Colonic mucosa (tissue), 4 donors: Measurements from ENCODE around the gene SPG21. TPM values are rescaled to one million over a fixed set of nuclear protein-coding genes. Genes with fewer than 3 reads are reported as not detected.

Experiments used
- DNase-seq: peaks from one replicate; pipeline ENCODE4 v3.0.0-alpha.2; 2020
- H3K27ac ChIP-seq: fragments of 200-600 bp; one replicate; pipeline ENCODE4 v1.8.0; 2021
- H3K27me3 ChIP-seq: fragments of 200-600 bp; one replicate; pipeline ENCODE4 v1.8.0; 2021
- H3K36me3 ChIP-seq: fragments of 200-600 bp; one replicate; pipeline ENCODE4 v1.8.0; 2021
- H3K4me1 ChIP-seq: fragments of 200-600 bp; one replicate; pipeline ENCODE4 v1.8.0; 2021; ENCODE audit warnings: mild to moderate bottlenecking
- H3K4me3 ChIP-seq: fragments of 200-600 bp; one replicate; pipeline ENCODE4 v1.8.0; 2021
- H3K9ac ChIP-seq, 2 donors: one replicate each; pipeline ENCODE4 v1.7.0; 2013; ENCODE audit warnings: control low read depth in 2 of 2, low read depth in 2 of 2, low read length in 2 of 2
- H3K9me3 ChIP-seq: fragments of 200-600 bp; one replicate; pipeline ENCODE4 v1.8.0; 2021
- CTCF ChIP-seq: fragments of 200-600 bp; IDR thresholded peaks from one replicate; pipeline ENCODE4 v1.8.0; 2022; ENCODE audit warnings: antibody characterized with exemption, mild to moderate bottlenecking
- intact Hi-C: fragments of 100-400 bp; cut with DNase I; formaldehyde crosslinking; loops from one replicate; pipeline ENCODE4 v1.14.1; 2022
- total RNA-seq, 2 donors: library from RNA; stranded (reverse); fragmentation: NEBNext Ultra II Directional in 1 of 2; extraction: Animal tissue kit (Norgen Biotek cat#: 25700) in 1 of 2; gene quantifications; one replicate each; pipeline ENCODE4 v1.2.1, GENCODE V29; 2021
- donor health status: healthy.
- donor health status: DM: no; HTN: no; CAD: no.
- donor health status: DM: no; HTN: no; CAD: no.

Gene SPG21
- total RNA-seq, 2 donors from 2014 or later: 76.3 to 85.8 TPM

DNA sequence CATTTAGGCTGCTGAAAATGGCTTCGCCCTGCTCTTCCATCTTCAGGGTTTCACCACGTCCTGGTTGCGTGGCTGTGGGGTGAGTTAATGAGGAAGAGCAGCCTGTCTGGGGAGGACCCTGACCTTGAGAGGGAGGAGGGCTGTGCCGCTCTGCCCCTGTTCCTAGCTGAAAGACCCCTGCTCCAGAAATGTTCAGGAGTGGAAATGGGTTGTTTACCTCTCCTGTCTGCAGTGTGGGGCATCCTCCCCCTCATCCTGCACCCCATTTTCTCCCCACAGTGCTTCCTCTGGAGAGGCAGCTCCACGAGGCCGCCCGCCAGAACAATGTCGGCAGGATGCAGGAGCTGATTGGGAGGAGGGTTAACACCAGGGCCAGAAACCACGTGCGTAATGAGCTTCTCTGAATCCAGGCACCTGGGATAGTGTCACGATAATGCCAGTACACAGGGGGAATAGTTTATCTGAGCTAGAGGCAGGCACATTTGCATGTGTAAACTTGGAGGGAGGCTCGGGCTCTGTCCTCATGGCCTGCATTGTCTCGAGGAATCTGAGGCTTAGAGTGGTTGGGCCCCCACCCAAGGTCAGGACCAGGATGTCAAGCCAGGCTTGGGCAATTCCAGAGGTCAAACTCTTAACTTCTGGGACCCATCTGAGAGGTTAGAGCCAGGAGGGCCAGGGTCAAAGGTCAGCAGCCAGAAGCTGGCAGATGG lies 74.0 kb downstream of the SPG21 start:
- no peaks in the 10 kb centered on the region for H3K9me3 ChIP-seq
- H3K9ac ChIP-seq: no peak overlapping the region
- no peaks in the 10 kb centered on the region for H3K36me3 ChIP-seq
- DNase-seq: no peak
- no peak overlapping the region for H3K4me3 ChIP-seq
- H3K4me1 ChIP-seq: no peaks in the 10 kb centered on the region
- intact Hi-C loops: no loop called here
- H3K27me3 ChIP-seq: no peaks in the 10 kb centered on the region
- no peak for TF ChIP-seq CTCF
- H3K27ac ChIP-seq: no peak overlapping the region

Other genes starting within 250 kb of the SPG21 start
- gene RBPMS2, start 214.3 kb downstream of the SPG21 start, total RNA-seq: 10 to 100 TPM in 1 of 2 donors, 1 to 10 TPM in 1; 1.3 to 14.5 TPM
- 10 to 100 TPM in 1 of 2 donors, 1 to 10 TPM in 1; 6.1 to 20.7 TPM for gene PIF1, start 164.3 kb downstream of the SPG21 start, total RNA-seq
- 10 to 100 TPM in 1 of 2 donors, 1 to 10 TPM in 1; 4.4 to 13.6 TPM for gene PLEKHO2, start 148.0 kb downstream of the SPG21 start, total RNA-seq
- gene ANKDD1A, start 78.0 kb downstream of the SPG21 start, total RNA-seq: 1 to 10 TPM in 1 of 2 donors, under 1 TPM in 1; 0.32 to 1.9 TPM
- gene MTFMT, start 39.7 kb upstream of the SPG21 start, total RNA-seq: 10 to 100 TPM; 22.1 to 25.9 TPM
- gene SLC51B, start 55.5 kb upstream of the SPG21 start, total RNA-seq: 100 to 1,000 TPM in 1 of 2 donors, 10 to 100 TPM in 1; 73.1 to 102 TPM
- gene RASL12, start 78.1 kb upstream of the SPG21 start, total RNA-seq: 1 to 10 TPM; 3.1 to 6.7 TPM
- gene KBTBD13, start 86.8 kb upstream of the SPG21 start, total RNA-seq: not detected
- 1 to 10 TPM; 1.2 to 3.7 TPM for gene UBAP1L, start 125.3 kb upstream of the SPG21 start, total RNA-seq
- gene PDCD7, start 143.9 kb upstream of the SPG21 start, total RNA-seq: 10 to 100 TPM; 20.7 to 21.2 TPM
- gene CLPX, start 195.4 kb upstream of the SPG21 start, total RNA-seq: 10 to 100 TPM; 41.8 to 62.0 TPM
- gene CILP, start 221.6 kb upstream of the SPG21 start, total RNA-seq: 1 to 10 TPM; 3.7 to 8.7 TPM